GM23338 (cell line): ENCODE data around the gene PRTFDC1. TPM values are rescaled to one million over a fixed set of nuclear protein-coding genes. Genes with fewer than 3 reads are reported as not detected.

Experiments
- ATAC-seq: fragments of 200-7000 bp; cut with Tn5 transposase; 3 replicates; pipeline ENCODE4 v1.9.1; 2020
- DNase-seq: peaks from one replicate; pipeline ENCODE4 v3.0.0-alpha.2; 2015; ENCODE audit warnings: low spot score
- H2AFZ ChIP-seq: fragments of 200-600 bp; sonication (generic); 2 replicates; pipeline ENCODE4 v1.8.0; 2016; ENCODE audit warnings: antibody characterized with exemption, mild to moderate bottlenecking, moderate library complexity
- H3F3A ChIP-seq: fragments of 200-600 bp; sonication (generic); replicated peaks from 2 replicates; pipeline ENCODE4 v1.8.0; 2017; ENCODE audit warnings: antibody characterized with exemption, mixed run types, low read depth
- H3K27ac ChIP-seq: fragments of 200-600 bp; sonication (generic); 2 replicates; pipeline ENCODE4 v1.6.1; 2016; ENCODE audit warnings: low read depth
- H3K27me3 ChIP-seq: fragments of 200-600 bp; sonication (generic); 2 replicates; pipeline ENCODE4 v1.8.0; 2016; ENCODE audit warnings: mild to moderate bottlenecking, mixed run types, moderate library complexity; ENCODE audit not compliant: insufficient read depth
- H3K36me3 ChIP-seq: fragments of 200-600 bp; sonication (generic); 2 replicates; pipeline ENCODE4 v1.8.0; 2016; ENCODE audit warnings: mild to moderate bottlenecking; ENCODE audit not compliant: insufficient read depth
- H3K4me1 ChIP-seq: fragments of 200-600 bp; sonication (generic); 2 replicates; pipeline ENCODE4 v1.8.0; 2016; ENCODE audit warnings: mild to moderate bottlenecking, moderate library complexity; ENCODE audit not compliant: insufficient read depth
- H3K4me2 ChIP-seq: fragments of 200-600 bp; sonication (generic); 2 replicates; pipeline ENCODE4 v1.7.1; 2017; ENCODE audit warnings: mixed run types
- H3K4me3 ChIP-seq: fragments of 200-600 bp; sonication (generic); 2 replicates; pipeline ENCODE4 v1.6.1; 2016; ENCODE audit warnings: mixed run types
- H3K79me2 ChIP-seq: fragments of 200-600 bp; sonication (generic); replicated peaks from 2 replicates; pipeline ENCODE4 v1.8.0; 2017; ENCODE audit warnings: mild to moderate bottlenecking; ENCODE audit not compliant: insufficient read depth
- H3K9me2 ChIP-seq: fragments of 200-600 bp; sonication (generic); 2 replicates; pipeline ENCODE4 v1.8.0; 2017; ENCODE audit not compliant: insufficient read depth
- H4K20me1 ChIP-seq: fragments of 200-600 bp; sonication (generic); replicated peaks from 2 replicates; pipeline ENCODE4 v1.8.0; 2017; ENCODE audit warnings: mild to moderate bottlenecking; ENCODE audit not compliant: insufficient read depth
- H3K27ac Mint-ChIP-seq: 2 replicates; pipeline ENCODE4 v1.8.0; 2020; ENCODE audit warnings: inconsistent platforms, mild to moderate bottlenecking, moderate library complexity, mixed read lengths
- H3K27me3 Mint-ChIP-seq: 3 replicates; pipeline ENCODE4 v1.8.0; 2022; ENCODE audit warnings: low read depth, mild to moderate bottlenecking, moderate library complexity, mixed read lengths, inconsistent platforms; ENCODE audit not compliant: insufficient read depth, poor library complexity
- H3K36me3 Mint-ChIP-seq: 3 replicates; pipeline ENCODE4 v1.8.0; 2021; ENCODE audit warnings: low read depth, mild to moderate bottlenecking, inconsistent platforms, moderate library complexity, mixed read lengths
- H3K4me1 Mint-ChIP-seq: 3 replicates; pipeline ENCODE4 v1.8.0; 2020; ENCODE audit warnings: mild to moderate bottlenecking, inconsistent platforms, mixed read lengths
- H3K4me3 Mint-ChIP-seq: 3 replicates; pipeline ENCODE4 v1.8.0; 2021; ENCODE audit warnings: moderate library complexity, mild to moderate bottlenecking, inconsistent platforms, mixed read lengths
- H3K9me3 Mint-ChIP-seq: 3 replicates; pipeline ENCODE4 v1.8.0; 2020; ENCODE audit warnings: moderate library complexity, mild to moderate bottlenecking, inconsistent platforms, mixed read lengths
- CREB1 ChIP-seq: fragments of 250-450 bp; sonication (Bioruptor Pico); IDR thresholded peaks from 2 replicates; pipeline ENCODE4 v1.5.0; 2020; ENCODE audit warnings: low read depth, mild to moderate bottlenecking, moderate library complexity
- ETS1 ChIP-seq: IDR thresholded peaks from 2 replicates; pipeline ENCODE4 v1.6.1; 2016; ENCODE audit warnings: antibody characterized with exemption
- EZH2 ChIP-seq: fragments of 200-600 bp; sonication (generic); IDR thresholded peaks from one replicate; pipeline ENCODE4 v1.8.0; 2017; ENCODE audit warnings: antibody characterized with exemption, mild to moderate bottlenecking, low read depth; ENCODE audit not compliant: unreplicated experiment
- EZH2phosphoT487 ChIP-seq: fragments of 200-600 bp; sonication (generic); IDR thresholded peaks from one replicate; pipeline ENCODE4 v1.8.1; 2018; ENCODE audit warnings: antibody characterized with exemption; ENCODE audit not compliant: unreplicated experiment
- JUNB ChIP-seq: IDR thresholded peaks from one replicate; pipeline ENCODE4 v1.6.1; 2016; ENCODE audit warnings: antibody characterized with exemption; ENCODE audit not compliant: unreplicated experiment
- NANOG ChIP-seq: IDR thresholded peaks from 2 replicates; pipeline ENCODE4 v1.6.1; 2016; ENCODE audit warnings: antibody characterized with exemption, borderline replicate concordance
- POLR2AphosphoS5 ChIP-seq: IDR thresholded peaks from 2 replicates; pipeline ENCODE4 v1.6.1; 2016; ENCODE audit warnings: antibody characterized with exemption, low read depth
- REST ChIP-seq: IDR thresholded peaks from one replicate; pipeline ENCODE4 v1.6.1; 2018; ENCODE audit warnings: antibody characterized with exemption; ENCODE audit not compliant: unreplicated experiment
- STAT1 ChIP-seq: IDR thresholded peaks from one replicate; pipeline ENCODE4 v1.6.1; 2016; ENCODE audit warnings: antibody characterized with exemption; ENCODE audit not compliant: unreplicated experiment
- ZNF114 ChIP-seq: fragments of 250-450 bp; sonication (Bioruptor Pico); IDR thresholded peaks from 2 replicates; pipeline ENCODE4 v1.5.0; 2020; ENCODE audit warnings: mild to moderate bottlenecking, moderate library complexity
- polyA plus RNA-seq: library from polyadenylated mRNA; unstranded; fragments of >200 nt; fragmentation: Nextera tagmentation; extraction: Ambion mirVana; gene quantifications from 2 replicates; pipeline ENCODE4 v1.2.1, GENCODE V29; 2016
- total RNA-seq: library from RNA; depleted of rRNA; stranded (reverse); fragments of >200 nt; shearing (Covaris generic); gene quantifications from 2 replicates; pipeline ENCODE4 v1.2.3, GENCODE V29; 2014
- TF ChIP-seq, protein P1 (sequence below), 2 experiments: fragments of 200-600 bp in 1 of 2; sonication (generic) in 1 of 2; conservative IDR thresholded peaks; 2 replicates each; pipeline versions ENCODE4 v1.5.1 to v1.6.1; 2016 to 2017; ENCODE audit warnings: antibody characterized with exemption in 2 of 2, low read depth in 2 of 2, mild to moderate bottlenecking in 2 of 2, moderate library complexity in 1 of 2

The PRTFDC1 gene
- total and polyA plus RNA-seq, 2 experiments from 2014 or later: 7.9 to 9.1 TPM

- TF ChIP-seq, protein P1, sequence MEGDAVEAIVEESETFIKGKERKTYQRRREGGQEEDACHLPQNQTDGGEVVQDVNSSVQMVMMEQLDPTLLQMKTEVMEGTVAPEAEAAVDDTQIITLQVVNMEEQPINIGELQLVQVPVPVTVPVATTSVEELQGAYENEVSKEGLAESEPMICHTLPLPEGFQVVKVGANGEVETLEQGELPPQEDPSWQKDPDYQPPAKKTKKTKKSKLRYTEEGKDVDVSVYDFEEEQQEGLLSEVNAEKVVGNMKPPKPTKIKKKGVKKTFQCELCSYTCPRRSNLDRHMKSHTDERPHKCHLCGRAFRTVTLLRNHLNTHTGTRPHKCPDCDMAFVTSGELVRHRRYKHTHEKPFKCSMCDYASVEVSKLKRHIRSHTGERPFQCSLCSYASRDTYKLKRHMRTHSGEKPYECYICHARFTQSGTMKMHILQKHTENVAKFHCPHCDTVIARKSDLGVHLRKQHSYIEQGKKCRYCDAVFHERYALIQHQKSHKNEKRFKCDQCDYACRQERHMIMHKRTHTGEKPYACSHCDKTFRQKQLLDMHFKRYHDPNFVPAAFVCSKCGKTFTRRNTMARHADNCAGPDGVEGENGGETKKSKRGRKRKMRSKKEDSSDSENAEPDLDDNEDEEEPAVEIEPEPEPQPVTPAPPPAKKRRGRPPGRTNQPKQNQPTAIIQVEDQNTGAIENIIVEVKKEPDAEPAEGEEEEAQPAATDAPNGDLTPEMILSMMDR (conservative IDR thresholded peaks at IDR 0.05; ENCODE audit: low read depth in 2 of 2): no peak
- TF ChIP-seq JUNB (no peak), EZH2 (no peak), ETS1 (no peak), EZH2phosphoT487 (no peak), STAT1 (no peak)
Observed at GRCh38 chr10:24929056-24929544, 23.3 kb downstream of the PRTFDC1 start (continued).

GRCh38 chr10:24928163-24928562 is 24.2 kb downstream of the PRTFDC1 start:
- H3K79me2 ChIP-seq: no peaks in the 10 kb centered on the region
- no peaks in the 10 kb centered on the region for H3K27me3 ChIP-seq
- no peak for TF ChIP-seq POLR2AphosphoS5
- TF ChIP-seq NANOG: no peak
- TF ChIP-seq EZH2: no peak
- TF ChIP-seq ZNF114: no peak
- no peak for TF ChIP-seq REST
- TF ChIP-seq CREB1: no peak
- TF ChIP-seq, protein P1 (conservative IDR thresholded peaks at IDR 0.05; ENCODE audit: low read depth in 2 of 2): no peak
- TF ChIP-seq STAT1: no peak

More at GRCh38 chr10:24928163-24928562, 24.2 kb downstream of the PRTFDC1 start:
- DNase-seq: no peak
- peaks cover 30% of the 10 kb centered on the region; the same call in 2 of the 3 replicates for H3K36me3 Mint-ChIP-seq
- Histone ChIP-seq H3K9me2 (no peaks in the 10 kb centered on the region), H3F3A (no peaks in the 10 kb centered on the region), H3K4me3 (no peak overlapping the region), H3K36me3 (no peaks in the 10 kb centered on the region), H3K4me1 (no peaks in the 10 kb centered on the region), H3K27ac (no peak overlapping the region), H4K20me1 (no peaks in the 10 kb centered on the region), H3K4me2 (no peak overlapping the region), H2AFZ (no peak overlapping the region)
- H3K27me3 Mint-ChIP-seq: peaks cover 2% of the 10 kb centered on the region
- H3K9me3 Mint-ChIP-seq: peaks cover 24% of the 10 kb centered on the region
- no peak overlapping the region for H3K27ac Mint-ChIP-seq
- no peaks in the 10 kb centered on the region for H3K4me1 Mint-ChIP-seq
- ATAC-seq: no peak
- no peak overlapping the region for H3K4me3 Mint-ChIP-seq
